Neural cell (in vitro differentiated cells): ENCODE data around the gene TRPM5. TPM values are rescaled to one million over a fixed set of nuclear protein-coding genes. Genes with fewer than 3 reads are reported as not detected.

Experiments
- H2AFZ ChIP-seq: fragments of 200-600, 300-800 bp; sonication (generic), shearing (Covaris generic); 2 replicates; pipeline ENCODE4 v1.6.0; 2014; ENCODE audit warnings: low read depth, mild to moderate bottlenecking, antibody characterized with exemption, low read length, moderate library complexity
- H3F3A ChIP-seq: fragments of 200-600 bp; shearing (Covaris generic); 2 replicates; pipeline ENCODE4 v1.6.1; 2016; ENCODE audit warnings: mild to moderate bottlenecking, moderate library complexity, mixed read lengths, antibody characterized with exemption, low read length; ENCODE audit not compliant: insufficient read depth, poor library complexity, severe bottlenecking
- H3K27ac ChIP-seq: fragments of 200-600, 300-800 bp; sonication (generic), shearing (Covaris generic); 2 replicates; pipeline ENCODE4 v1.5.1; 2014; ENCODE audit warnings: mild to moderate bottlenecking, low read length, moderate library complexity
- H3K27me3 ChIP-seq: fragments of 300-800, 200-600 bp; sonication (generic), shearing (Covaris generic); 2 replicates; pipeline ENCODE4 v1.6.0; 2014; ENCODE audit warnings: mild to moderate bottlenecking, low read depth, low read length, moderate library complexity; ENCODE audit not compliant: insufficient read depth
- H3K36me3 ChIP-seq: fragments of 300-800, 200-600 bp; sonication (generic), shearing (Covaris generic); 2 replicates; pipeline ENCODE4 v1.5.1; 2014; ENCODE audit warnings: mild to moderate bottlenecking, antibody characterized with exemption, low read length, moderate library complexity; ENCODE audit not compliant: insufficient read depth
- H3K4me2 ChIP-seq: fragments of 300-800, 200-600 bp; sonication (generic), shearing (Covaris generic); 2 replicates; pipeline ENCODE4 v1.6.0; 2014; ENCODE audit warnings: mild to moderate bottlenecking, low read length
- H3K4me3 ChIP-seq: fragments of 300-800, 200-600 bp; sonication (generic), shearing (Covaris generic); 2 replicates; pipeline ENCODE4 v1.5.1; 2014; ENCODE audit warnings: mild to moderate bottlenecking, low read length, moderate library complexity
- H3K79me2 ChIP-seq: fragments of 200-600 bp; shearing (Covaris generic); replicated peaks from 2 replicates; pipeline ENCODE4 v1.6.0; 2014; ENCODE audit warnings: mild to moderate bottlenecking, low read length, moderate library complexity; ENCODE audit not compliant: insufficient read depth
- H3K9ac ChIP-seq: fragments of 300-800, 200-600 bp; sonication (generic), shearing (Covaris generic); 2 replicates; pipeline ENCODE4 v1.6.1; 2016; ENCODE audit warnings: mild to moderate bottlenecking, low read length, mixed read lengths
- H3K9me2 ChIP-seq: fragments of 200-600 bp; shearing (Covaris generic); 2 replicates; pipeline ENCODE4 v1.6.1; 2016; ENCODE audit warnings: mild to moderate bottlenecking, low read length, mixed read lengths; ENCODE audit not compliant: insufficient read depth
- H3K9me3 ChIP-seq: fragments of 200-600, 300-800 bp; sonication (generic), shearing (Covaris generic); 2 replicates; pipeline ENCODE4 v1.6.1; 2016; ENCODE audit warnings: mild to moderate bottlenecking, mixed run types, low read length, moderate library complexity, mixed read lengths
- H4K20me1 ChIP-seq: fragments of 200-600 bp; shearing (Covaris generic); 2 replicates; pipeline ENCODE4 v1.6.1; 2016; ENCODE audit warnings: mild to moderate bottlenecking, mixed run types; ENCODE audit not compliant: insufficient read depth
- EP300 ChIP-seq: fragments of 450-650 bp; conservative IDR thresholded peaks from 2 replicates; pipeline ENCODE4 v1.6.1; 2014; ENCODE audit warnings: antibody characterized with exemption, mild to moderate bottlenecking, moderate library complexity; ENCODE audit not compliant: poor library complexity, severe bottlenecking
- EZH2 ChIP-seq: fragments of 200-600, 300-800 bp; shearing (Covaris generic), sonication (generic); IDR thresholded peaks from 2 replicates; pipeline ENCODE4 v1.6.1; 2014; ENCODE audit warnings: antibody characterized with exemption, low read length, borderline replicate concordance, mild to moderate bottlenecking; ENCODE audit not compliant: insufficient read depth, poor library complexity, severe bottlenecking
- MXI1 ChIP-seq: fragments of 450-650 bp; conservative IDR thresholded peaks from 2 replicates; pipeline ENCODE4 v1.6.1; 2014; ENCODE audit warnings: antibody characterized with exemption, mild to moderate bottlenecking; ENCODE audit not compliant: poor library complexity, severe bottlenecking
- POLR2AphosphoS5 ChIP-seq: IDR thresholded peaks from 2 replicates; pipeline ENCODE4 v1.6.1; 2012
- RAD21 ChIP-seq: fragments of 450-650 bp; conservative IDR thresholded peaks from 2 replicates; pipeline ENCODE4 v1.6.1; 2014; ENCODE audit warnings: antibody characterized with exemption, mild to moderate bottlenecking, moderate library complexity
- SMC3 ChIP-seq: fragments of 450-650 bp; conservative IDR thresholded peaks from 2 replicates; pipeline ENCODE4 v1.6.1; 2014; ENCODE audit warnings: antibody characterized with exemption, mild to moderate bottlenecking, moderate library complexity; ENCODE audit not compliant: poor library complexity
- TAF1 ChIP-seq: IDR thresholded peaks from 2 replicates; pipeline ENCODE4 v1.6.1; 2012; ENCODE audit warnings: low read depth
- polyA plus RNA-seq: library from polyadenylated mRNA; depleted of rRNA; stranded (reverse); fragments of >200 nt; gene quantifications from 2 replicates; pipeline ENCODE4 v1.2.3, GENCODE V29; 2014
- TF ChIP-seq, protein P1 (sequence below): IDR thresholded peaks from 2 replicates; pipeline ENCODE4 v1.6.1; 2012; ENCODE audit warnings: borderline replicate concordance
- TF ChIP-seq, protein P2 (sequence below): fragments of 450-650 bp; IDR thresholded peaks from 2 replicates; pipeline ENCODE4 v1.5.1; 2014; ENCODE audit warnings: antibody characterized with exemption, mild to moderate bottlenecking, moderate library complexity; ENCODE audit not compliant: poor library complexity, severe bottlenecking

TRPM5 gene
- polyA plus RNA-seq, 1 donor from 2014 or later: not detected

DNA sequence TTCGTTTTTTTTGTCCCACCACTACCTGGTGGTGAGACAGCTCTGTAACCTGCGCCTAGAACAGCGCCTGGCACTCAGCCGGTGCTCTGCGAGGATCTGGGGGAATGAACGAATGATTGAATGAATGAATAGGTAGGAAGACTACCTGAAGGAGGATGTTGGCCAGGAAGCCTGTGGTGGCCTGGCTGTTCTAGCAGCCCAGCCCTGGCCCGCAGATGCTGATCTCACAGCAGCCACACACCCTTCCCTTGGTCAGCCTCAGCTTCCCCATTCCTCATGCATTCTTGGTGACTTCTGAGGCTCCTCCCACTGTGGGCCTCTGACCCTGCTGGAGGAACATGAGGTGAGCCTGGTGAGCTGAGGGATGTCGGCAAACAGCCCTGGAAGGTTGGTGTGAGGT is 3.7 kb downstream of the TRPM5 start:
- no peaks in the 10 kb centered on the region for H4K20me1 ChIP-seq
- H3K4me2 ChIP-seq: no peak overlapping the region
- TF ChIP-seq, protein P1, sequence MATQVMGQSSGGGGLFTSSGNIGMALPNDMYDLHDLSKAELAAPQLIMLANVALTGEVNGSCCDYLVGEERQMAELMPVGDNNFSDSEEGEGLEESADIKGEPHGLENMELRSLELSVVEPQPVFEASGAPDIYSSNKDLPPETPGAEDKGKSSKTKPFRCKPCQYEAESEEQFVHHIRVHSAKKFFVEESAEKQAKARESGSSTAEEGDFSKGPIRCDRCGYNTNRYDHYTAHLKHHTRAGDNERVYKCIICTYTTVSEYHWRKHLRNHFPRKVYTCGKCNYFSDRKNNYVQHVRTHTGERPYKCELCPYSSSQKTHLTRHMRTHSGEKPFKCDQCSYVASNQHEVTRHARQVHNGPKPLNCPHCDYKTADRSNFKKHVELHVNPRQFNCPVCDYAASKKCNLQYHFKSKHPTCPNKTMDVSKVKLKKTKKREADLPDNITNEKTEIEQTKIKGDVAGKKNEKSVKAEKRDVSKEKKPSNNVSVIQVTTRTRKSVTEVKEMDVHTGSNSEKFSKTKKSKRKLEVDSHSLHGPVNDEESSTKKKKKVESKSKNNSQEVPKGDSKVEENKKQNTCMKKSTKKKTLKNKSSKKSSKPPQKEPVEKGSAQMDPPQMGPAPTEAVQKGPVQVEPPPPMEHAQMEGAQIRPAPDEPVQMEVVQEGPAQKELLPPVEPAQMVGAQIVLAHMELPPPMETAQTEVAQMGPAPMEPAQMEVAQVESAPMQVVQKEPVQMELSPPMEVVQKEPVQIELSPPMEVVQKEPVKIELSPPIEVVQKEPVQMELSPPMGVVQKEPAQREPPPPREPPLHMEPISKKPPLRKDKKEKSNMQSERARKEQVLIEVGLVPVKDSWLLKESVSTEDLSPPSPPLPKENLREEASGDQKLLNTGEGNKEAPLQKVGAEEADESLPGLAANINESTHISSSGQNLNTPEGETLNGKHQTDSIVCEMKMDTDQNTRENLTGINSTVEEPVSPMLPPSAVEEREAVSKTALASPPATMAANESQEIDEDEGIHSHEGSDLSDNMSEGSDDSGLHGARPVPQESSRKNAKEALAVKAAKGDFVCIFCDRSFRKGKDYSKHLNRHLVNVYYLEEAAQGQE: no peak
- TF ChIP-seq SMC3 (no peak), TAF1 (no peak), RAD21 (no peak), MXI1 (no peak)
- TF ChIP-seq, protein P2, sequence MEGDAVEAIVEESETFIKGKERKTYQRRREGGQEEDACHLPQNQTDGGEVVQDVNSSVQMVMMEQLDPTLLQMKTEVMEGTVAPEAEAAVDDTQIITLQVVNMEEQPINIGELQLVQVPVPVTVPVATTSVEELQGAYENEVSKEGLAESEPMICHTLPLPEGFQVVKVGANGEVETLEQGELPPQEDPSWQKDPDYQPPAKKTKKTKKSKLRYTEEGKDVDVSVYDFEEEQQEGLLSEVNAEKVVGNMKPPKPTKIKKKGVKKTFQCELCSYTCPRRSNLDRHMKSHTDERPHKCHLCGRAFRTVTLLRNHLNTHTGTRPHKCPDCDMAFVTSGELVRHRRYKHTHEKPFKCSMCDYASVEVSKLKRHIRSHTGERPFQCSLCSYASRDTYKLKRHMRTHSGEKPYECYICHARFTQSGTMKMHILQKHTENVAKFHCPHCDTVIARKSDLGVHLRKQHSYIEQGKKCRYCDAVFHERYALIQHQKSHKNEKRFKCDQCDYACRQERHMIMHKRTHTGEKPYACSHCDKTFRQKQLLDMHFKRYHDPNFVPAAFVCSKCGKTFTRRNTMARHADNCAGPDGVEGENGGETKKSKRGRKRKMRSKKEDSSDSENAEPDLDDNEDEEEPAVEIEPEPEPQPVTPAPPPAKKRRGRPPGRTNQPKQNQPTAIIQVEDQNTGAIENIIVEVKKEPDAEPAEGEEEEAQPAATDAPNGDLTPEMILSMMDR: no peak
- H2AFZ ChIP-seq: no peak overlapping the region
- H3K4me3 ChIP-seq: no peak overlapping the region
- peaks cover 30% of the 10 kb centered on the region for H3K27me3 ChIP-seq
- no peaks in the 10 kb centered on the region for H3K79me2 ChIP-seq
- no peak overlapping the region for H3K9ac ChIP-seq
- peaks cover 11% of the 10 kb centered on the region for H3K9me3 ChIP-seq
- no peaks in the 10 kb centered on the region for H3K9me2 ChIP-seq
- H3K36me3 ChIP-seq: no peaks in the 10 kb centered on the region
- H3F3A ChIP-seq: no peaks in the 10 kb centered on the region
- H3K27ac ChIP-seq: no peak overlapping the region

GRCh38 chr11:2439820-2440219 is 4.5 kb downstream of the TRPM5 start:
- Histone ChIP-seq H3K27me3 (peaks cover 25% of the 10 kb centered on the region), H3K9me2 (no peaks in the 10 kb centered on the region), H3F3A (no peaks in the 10 kb centered on the region), H3K79me2 (no peaks in the 10 kb centered on the region), H3K36me3 (no peaks in the 10 kb centered on the region), H3K9me3 (peaks cover 11% of the 10 kb centered on the region), H3K4me2 (no peak overlapping the region), H4K20me1 (no peaks in the 10 kb centered on the region), H3K4me3 (no peak overlapping the region), H3K27ac (no peak overlapping the region), H2AFZ (no peak overlapping the region), H3K9ac (no peak overlapping the region)
- TF ChIP-seq RAD21 (no peak), EZH2 (no peak), SMC3 (no peak), TAF1 (no peak), POLR2AphosphoS5 (no peak), MXI1 (no peak), EP300 (no peak)
- TF ChIP-seq, protein P1: no peak
- TF ChIP-seq, protein P2: no peak
